OCI-LY1 (cell line): Measurements from ENCODE around the gene HPSE2.

Experiments
- CTCF ChIP-seq: fragments of 200-600 bp; sonication (generic), shearing (Covaris generic); IDR thresholded peaks from 2 replicates; pipeline ENCODE4 v1.5.1; 2017; ENCODE audit warnings: mild to moderate bottlenecking, antibody characterized with exemption, low read length, moderate library complexity, mixed read lengths
- EZH2 ChIP-seq: fragments of 200-600 bp; sonication (generic), shearing (Covaris generic); IDR thresholded peaks from 2 replicates; pipeline ENCODE4 v1.8.0; 2017; ENCODE audit warnings: borderline replicate concordance, mixed run types, mild to moderate bottlenecking, antibody characterized with exemption, low read length, moderate library complexity, mixed read lengths

GRCh38 chr10:98980353-98980752 is 255.3 kb downstream of the HPSE2 start:
- TF ChIP-seq CTCF: no peak
- no peak for TF ChIP-seq EZH2
